Measurements from ENCODE around the gene AHCYL2.
"Not testable (repeated sequence)": the region's sequence is repeated elsewhere in the genome, so short reads cannot be mapped to it uniquely, and the experiment has no call there.

The AHCYL2 gene

GRCh38 chr7:129446925-129447324, 222.1 kb downstream of the AHCYL2 start:
- not testable (repeated sequence) for H3K4me3 ChIP-seq (ENCODE audit: low read depth, low read length)

DNA sequence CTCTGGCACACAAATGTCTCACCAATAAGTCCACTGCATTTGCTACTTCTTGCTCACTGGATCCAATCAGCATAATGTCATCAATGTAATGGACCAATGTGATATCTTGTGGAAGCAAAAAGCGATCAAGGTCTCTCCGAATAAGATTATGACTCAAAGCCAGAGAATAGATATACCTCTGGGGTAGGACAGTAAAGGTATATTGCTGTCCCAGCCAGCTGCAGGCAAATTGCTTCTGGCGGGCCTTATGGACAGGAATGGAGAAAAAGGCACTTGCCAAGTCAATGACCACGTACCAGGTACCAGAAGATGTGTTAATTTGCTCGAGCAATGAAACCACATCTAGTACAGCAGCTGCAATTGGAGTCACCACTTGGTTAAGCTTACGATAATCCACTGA, 222.6 kb downstream of the AHCYL2 start:
- not testable (repeated sequence) for H3K4me3 ChIP-seq (ENCODE audit: low read depth, low read length)

DNA sequence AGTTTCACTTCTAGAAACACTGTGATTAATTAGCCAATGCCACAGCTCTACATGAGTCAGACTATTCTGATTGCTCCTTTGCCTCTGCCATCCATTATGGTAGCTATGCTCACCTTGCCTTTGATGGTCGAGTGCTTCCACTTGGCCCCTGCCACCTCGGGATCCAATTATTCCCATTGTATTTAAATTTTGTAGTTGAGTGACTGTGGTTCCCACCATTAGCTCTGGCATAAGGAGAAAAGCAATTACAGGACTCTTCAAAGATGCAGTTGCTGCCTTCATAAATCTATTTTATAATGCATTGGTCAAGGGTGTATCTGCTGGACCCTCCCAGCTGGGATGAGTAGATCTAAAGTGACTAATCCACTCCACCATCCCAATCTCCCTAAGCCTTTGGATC, 223.8 kb downstream of the AHCYL2 start:
- not testable (repeated sequence) for H3K4me3 ChIP-seq (ENCODE audit: low read depth, low read length)

- H3K4me3 ChIP-seq (ENCODE audit: low read depth, low read length), result no peak overlapping the region
Measured at GRCh38 chr7:129450295-129450694, 225.5 kb downstream of the AHCYL2 start.

GRCh38 chr7:129452589-129453231, 227.9 kb downstream of the AHCYL2 start:
- H3K4me3 ChIP-seq (ENCODE audit: low read depth, low read length), result no peak overlapping the region

GRCh38 chr7:129453510-129454248, 228.8 kb downstream of the AHCYL2 start:
- no peak overlapping the region for H3K4me3 ChIP-seq (ENCODE audit: low read depth, low read length)

DNA sequence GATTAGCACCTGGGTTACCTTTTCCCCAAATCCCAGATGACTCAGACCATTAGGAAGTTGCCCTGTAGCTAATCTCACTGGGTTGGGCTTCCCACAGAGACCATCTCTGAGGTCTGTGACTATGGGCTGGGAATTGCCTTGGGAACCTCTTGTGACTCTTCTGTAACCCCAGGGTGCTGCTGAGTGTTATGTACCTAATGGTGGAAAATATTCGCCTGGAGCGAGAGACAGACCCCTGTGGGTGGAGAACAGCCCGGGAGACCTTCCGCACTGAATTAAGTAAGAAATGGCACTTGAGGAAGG, 229.4 kb downstream of the AHCYL2 start:
- no peak overlapping the region for H3K4me3 ChIP-seq (ENCODE audit: low read depth, low read length)

DNA sequence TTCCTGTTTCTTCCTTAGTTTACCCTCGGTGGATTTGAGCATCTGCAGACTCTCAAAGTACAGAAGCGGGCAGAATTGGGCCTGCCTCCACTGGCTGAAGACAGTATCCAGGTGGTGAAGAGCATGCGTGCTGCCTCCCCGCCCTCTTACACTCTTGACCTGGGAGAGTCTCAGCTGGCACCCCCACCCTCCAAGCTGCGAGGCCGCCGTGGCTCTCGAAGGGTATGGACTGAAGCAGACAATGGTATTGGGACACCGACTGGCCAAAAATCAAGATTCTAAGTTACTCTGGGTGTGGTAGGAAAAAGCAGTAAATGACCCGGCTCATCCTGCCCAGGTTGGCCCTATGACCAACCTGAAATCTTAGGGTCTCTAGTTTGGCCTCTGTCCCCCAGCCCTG, 231.6 kb downstream of the AHCYL2 start:
- H3K4me3 ChIP-seq (ENCODE audit: low read depth, low read length), result no peak overlapping the region

GRCh38 chr7:129457101-129457500, 232.3 kb downstream of the AHCYL2 start:
- no peak overlapping the region for H3K4me3 ChIP-seq (ENCODE audit: low read depth, low read length)

DNA sequence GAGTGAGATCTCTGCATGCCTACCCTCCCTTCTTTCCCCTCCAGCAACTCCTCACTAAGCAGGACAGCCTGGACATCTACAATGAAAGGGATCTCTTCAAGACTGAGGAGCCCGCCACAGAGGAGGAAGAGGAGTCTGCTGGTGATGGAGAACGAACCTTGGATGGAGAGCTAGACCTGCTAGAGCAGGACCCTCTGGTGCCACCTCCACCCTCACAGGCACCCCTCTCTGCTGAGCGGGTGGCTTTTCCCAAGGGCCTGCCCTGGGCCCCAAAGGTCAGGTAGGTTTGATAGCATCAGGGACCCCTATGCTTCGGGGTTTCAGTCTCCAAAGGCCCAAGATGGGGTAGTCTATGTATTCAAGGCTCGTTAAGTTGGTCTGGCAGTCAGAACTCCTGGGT, 233.3 kb downstream of the AHCYL2 start:
- H3K4me3 ChIP-seq (ENCODE audit: low read depth, low read length), result no peak overlapping the region

- no peak overlapping the region for H3K4me3 ChIP-seq (ENCODE audit: low read depth, low read length)
Measured at GRCh38 chr7:129461809-129462208, 237.0 kb downstream of the AHCYL2 start.

- no peak overlapping the region for H3K4me3 ChIP-seq (ENCODE audit: low read depth, low read length)
Measured at GRCh38 chr7:129462420-129462819, 237.6 kb downstream of the AHCYL2 start.

- no peak overlapping the region for H3K4me3 ChIP-seq (ENCODE audit: low read depth, low read length)
Measured at GRCh38 chr7:129464194-129464593, 239.4 kb downstream of the AHCYL2 start.

DNA sequence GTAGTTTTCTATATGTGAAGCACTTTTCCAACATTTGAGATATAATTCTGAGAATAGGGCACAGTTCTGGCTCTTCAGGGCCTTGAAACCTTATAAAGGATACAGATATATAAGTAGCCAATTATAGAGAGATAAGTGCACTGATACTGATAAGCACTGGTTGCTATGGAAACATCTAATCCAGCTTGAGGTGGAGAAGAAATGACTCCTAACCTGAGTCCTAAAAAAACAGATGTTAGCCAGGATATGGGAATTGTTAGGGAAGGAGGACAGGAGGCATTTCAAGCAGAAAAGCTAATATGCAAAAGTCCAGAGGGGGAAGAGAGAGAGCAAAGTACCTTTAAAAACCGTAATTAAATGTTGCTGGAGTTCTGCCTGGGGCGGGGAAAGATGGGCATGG, 240.2 kb downstream of the AHCYL2 start:
- no peak overlapping the region for H3K4me3 ChIP-seq (ENCODE audit: low read depth, low read length)

GRCh38 chr7:129466796-129467195, 242.0 kb downstream of the AHCYL2 start:
- no peak overlapping the region for H3K4me3 ChIP-seq (ENCODE audit: low read depth, low read length)

GRCh38 chr7:129468087-129468486, 243.3 kb downstream of the AHCYL2 start:
- no peak overlapping the region for H3K4me3 ChIP-seq (ENCODE audit: low read depth, low read length)

GRCh38 chr7:129468547-129468946, 243.7 kb downstream of the AHCYL2 start:
- no peak overlapping the region for H3K4me3 ChIP-seq (ENCODE audit: low read depth, low read length)

DNA sequence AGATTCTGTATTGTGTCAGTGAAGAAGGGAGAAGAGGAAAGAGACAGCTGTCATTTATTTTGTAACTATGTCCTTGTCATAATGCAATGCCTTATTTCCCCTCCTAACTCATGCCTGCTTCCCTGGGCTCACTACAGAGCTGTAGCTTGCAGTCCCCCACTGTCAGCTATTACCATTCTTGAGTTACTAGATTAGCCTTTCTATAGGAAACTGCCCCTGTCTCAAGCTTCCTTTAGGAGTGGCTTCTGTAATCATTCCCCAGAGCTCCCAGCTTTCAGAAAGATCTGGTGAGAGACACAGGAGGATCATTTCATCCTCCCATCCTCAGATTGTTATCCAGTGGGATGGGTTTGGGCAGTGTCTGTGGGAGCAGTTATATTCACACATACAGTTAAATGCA, 245.1 kb downstream of the AHCYL2 start:
- no peak overlapping the region for H3K4me3 ChIP-seq (ENCODE audit: low read depth, low read length)

- no peak overlapping the region for H3K4me3 ChIP-seq (ENCODE audit: low read depth, low read length)
Measured at GRCh38 chr7:129470411-129470810, 245.6 kb downstream of the AHCYL2 start.

GRCh38 chr7:129471402-129471827, 246.6 kb downstream of the AHCYL2 start:
- H3K4me3 ChIP-seq (ENCODE audit: low read depth, low read length), result no peak overlapping the region

- not testable (repeated sequence) for H3K4me3 ChIP-seq (ENCODE audit: low read depth, low read length)
Measured at GRCh38 chr7:129475931-129476330, 251.1 kb downstream of the AHCYL2 start.

DNA sequence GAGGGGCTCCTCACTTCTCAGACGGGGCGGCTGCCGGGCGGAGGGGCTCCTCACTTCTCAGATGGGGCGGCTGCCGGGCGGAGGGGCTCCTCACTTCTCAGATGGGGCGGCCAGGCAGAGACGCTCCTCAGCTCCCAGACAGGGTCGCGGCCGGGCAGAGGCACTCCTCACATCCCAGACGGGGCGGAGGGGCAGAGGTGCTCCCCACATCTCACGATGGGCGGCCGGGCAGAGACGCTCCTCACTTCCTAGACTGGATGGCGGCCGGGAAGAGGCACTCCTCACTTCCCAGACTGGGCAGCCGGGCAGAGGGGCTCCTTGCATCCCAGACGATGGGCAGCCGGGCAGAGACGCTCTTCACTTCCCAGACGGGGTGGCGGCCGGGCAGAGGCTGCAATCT, 251.6 kb downstream of the AHCYL2 start:
- not testable (repeated sequence) for H3K4me3 ChIP-seq (ENCODE audit: low read depth, low read length)
